ENCODE data around the gene SIRPA. TPM values are rescaled to one million over a fixed set of nuclear protein-coding genes. Genes with fewer than 3 reads are reported as not detected.

Gene SIRPA
- total and polyA plus RNA-seq, 2 of the 8 experiments (the other 6 are each of a cell fraction or from before 2014, with no cell fraction given): 3.9 to 4.3 TPM

DNA sequence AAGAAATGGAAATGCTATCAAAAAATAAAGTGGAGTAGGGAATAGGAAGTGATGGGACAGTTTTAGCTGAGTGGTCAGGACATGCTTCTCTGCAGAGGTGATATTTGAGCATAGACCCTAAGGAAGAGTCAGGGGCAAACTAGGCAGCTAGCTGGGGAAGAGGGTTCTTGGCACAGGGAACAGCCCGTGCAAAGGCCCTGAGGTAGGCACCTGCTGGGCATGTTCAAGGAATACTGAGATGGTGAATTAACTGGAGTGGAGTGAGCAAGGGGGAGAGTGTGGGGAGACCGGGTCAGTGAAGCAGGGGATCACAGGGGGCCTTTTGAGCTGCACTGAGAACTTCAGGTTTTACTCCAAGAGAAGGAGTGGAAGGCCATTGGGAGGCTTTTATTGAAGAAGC is 7.5 kb upstream of the SIRPA start:
- no peak overlapping the region for H2BK5ac ChIP-seq (ENCODE audit: low read depth, low read length)
- H3K9ac ChIP-seq (replicated peaks in 1 of 4; ENCODE audit: extremely low read depth in 1 of 4, low read depth in 3 of 4, low read length in 3 of 4): no peak overlapping the region
- H4K91ac ChIP-seq (replicated peaks; ENCODE audit: insufficient read length, low read length): no peak overlapping the region
- peaks cover 0 to 7% (median 4%) of the 10 kb centered on the region in 4 experiments; a peak in 4 of 7 replicates for H3K27me3 ChIP-seq (replicated peaks in 1 of 4; ENCODE audit: control insufficient read depth in 3 of 4, extremely low read depth in 1 of 4, insufficient read depth in 3 of 4, low read length in 3 of 4)
- H2BK120ac ChIP-seq (replicated peaks; ENCODE audit: low read depth, low read length): no peak overlapping the region
- WGBS, 2 experiments (ENCODE audit: extremely low coverage in 1 of 2, insufficient coverage in 1 of 2, insufficient read length in 1 of 2, insufficient replicate concordance in 2 of 2, low coverage in 1 of 2, low lambda C conversion rate in 2 of 2, missing lambda C conversion rate in 1 of 2): 90% methylated on average over 2 of the region's 2 CpGs; no CpG with 5 or more reads in 1 of the 2 experiments
- no peak overlapping the region for H2AK5ac ChIP-seq (ENCODE audit: low read depth, low read length)
- no peak overlapping the region for H4K8ac ChIP-seq (ENCODE audit: extremely low read depth, insufficient read depth, low read length)
- no peak overlapping the region for H3K4me2 ChIP-seq (ENCODE audit: insufficient read depth in 1 of 2, low read depth in 2 of 2, low read length in 2 of 2)
- no peaks in the 10 kb centered on the region for H3K79me1 ChIP-seq (ENCODE audit: low read depth, low read length)
- H3K23me2 ChIP-seq (ENCODE audit: low read depth, low read length): no peaks in the 10 kb centered on the region
- no peaks in the 10 kb centered on the region for H3K36me3 ChIP-seq (ENCODE audit: control insufficient read depth in 2 of 4, insufficient read depth in 4 of 4, low read length in 3 of 4)
- no peak overlapping the region for H3K18ac ChIP-seq (ENCODE audit: extremely low read depth, low read length)
- H3K9me3 ChIP-seq (ENCODE audit: insufficient read depth in 2 of 2, low read depth in 1 of 2, low read length in 1 of 2): no peaks in the 10 kb centered on the region
- CTCF ChIA-PET (ENCODE audit: partially characterized antibody): interaction anchor here (1.5 to 5.0 kb wide), 3 partner anchors 12 to 85 kb away, joined by 3 to 40 read pairs (median 5); no protein-coding TSS in a partner anchor
- H2BK20ac ChIP-seq (ENCODE audit: low read length): no peak overlapping the region
- H3K56ac ChIP-seq (replicated peaks; ENCODE audit: insufficient read length, low read depth, low read length): no peak overlapping the region
- no peak overlapping the region for H3K27ac ChIP-seq (ENCODE audit: low read depth, low read length)
- no peak overlapping the region for H2BK15ac ChIP-seq (ENCODE audit: low read length)
- H3K79me2 ChIP-seq (ENCODE audit: control insufficient read depth in 1 of 2, insufficient read depth in 2 of 2, low read length in 2 of 2): no peaks in the 10 kb centered on the region
- no peak overlapping the region for H4K5ac ChIP-seq (ENCODE audit: insufficient read length, low read depth, low read length)
- H2BK12ac ChIP-seq (ENCODE audit: low read depth, low read length): no peak overlapping the region
- FAIRE-seq: no peak
- peaks cover 2 to 9% (median 6%) of the 10 kb centered on the region in 4 experiments; a peak in 4 of 7 replicates for H3K4me1 ChIP-seq (replicated peaks in 1 of 4; ENCODE audit: control insufficient read depth in 3 of 4, insufficient read depth in 4 of 4, low read length in 3 of 4)
- H3K4ac ChIP-seq (replicated peaks; ENCODE audit: insufficient read length, low read depth, low read length): no peak overlapping the region
- no peak overlapping the region for H3K14ac ChIP-seq (ENCODE audit: insufficient read length)
- peaks cover 0 to 2% of the 10 kb centered on the region in 2 experiments for H4K20me1 ChIP-seq (replicated peaks in 1 of 2; ENCODE audit: control insufficient read depth in 1 of 2, insufficient read depth in 2 of 2, low read length in 2 of 2)
- no peak for DNase-seq (ENCODE audit: low read depth in 1 of 2, low spot score in 2 of 2)
- H3K23ac ChIP-seq (ENCODE audit: insufficient read length): no peak overlapping the region
- H2AFZ ChIP-seq (ENCODE audit: low read length): no peak overlapping the region
- POLR2A ChIA-PET (ENCODE audit: partially characterized antibody): interaction anchor here (1.6 kb wide), 1 partner anchor 58 kb away, joined by 3 read pairs; no protein-coding TSS in a partner anchor
- H3K4me3 ChIP-seq (ENCODE audit: extremely low read depth in 1 of 4, insufficient read depth in 2 of 4, low read depth in 3 of 4, low read length in 4 of 4): no peak overlapping the region
- TF ChIP-seq JUN (IDR thresholded peaks at IDR 0.05; ENCODE audit: low read depth, low read length) (no peak), KDM1A (IDR thresholded peaks at IDR 0.05; ENCODE audit: borderline replicate concordance, low read length) (peak; percentile 50; the same call in 1 of the 2 replicates), SUZ12 (IDR thresholded peaks at IDR 0.05; ENCODE audit: low read length) (no peak)
